ENCODE data around the gene BMERB1.

GRCh38 chr16:15507959-15508627 is 73.7 kb downstream of the BMERB1 start:
- TF ChIP-seq CTCF (optimal IDR thresholded peaks at IDR 0.05 in 1 of 3, IDR thresholded peaks at IDR 0.05 in 1 of 3, conservative IDR thresholded peaks at IDR 0.05 in 1 of 3; ENCODE audit: extremely low read depth in 1 of 3, insufficient read depth in 2 of 3, low read length in 3 of 3) (no peak), EZH2 (IDR thresholded peaks at IDR 0.05; ENCODE audit: low read length) (no peak)

Measured in keratinocyte (primary cell).